ENCODE data around the gene RNF43. TPM values are rescaled to one million over a fixed set of nuclear protein-coding genes. Genes with fewer than 3 reads are reported as not detected.

RNF43 gene
- polyA plus RNA-seq, 1 donor (not counting 4 experiments of a cell fraction or from before 2014, with no cell fraction given), result 15.0 TPM

GRCh38 chr17:58409432-58409831 is 7.9 kb downstream of the RNF43 start:
- peak overlapping the region; percentile 93 for H3K4me2 ChIP-seq (ENCODE audit: control insufficient read depth, extremely low read depth, insufficient read depth, low read depth, low read length)
- peak overlapping the region in 2 of 3 experiments; percentile 36 to 39 for H3K4me3 ChIP-seq (ENCODE audit: control insufficient read depth in 2 of 3, extremely low read depth in 1 of 3, insufficient read depth in 2 of 3, low read depth in 1 of 3, low read length in 3 of 3)
- no peaks in the 10 kb centered on the region for H4K20me1 ChIP-seq (ENCODE audit: control insufficient read depth, extremely low read depth, insufficient read depth, low read length)
- no peaks in the 10 kb centered on the region for H3K36me3 ChIP-seq (ENCODE audit: control insufficient read depth in 2 of 2, extremely low read depth in 1 of 2, insufficient read depth in 2 of 2, low read length in 2 of 2)
- no peak for TF ChIP-seq EZH2 (IDR thresholded peaks at IDR 0.05; ENCODE audit: low read length)
- no peak for TF ChIP-seq CTCF (optimal IDR thresholded peaks at IDR 0.05 in 1 of 3, IDR thresholded peaks at IDR 0.05 in 1 of 3, conservative IDR thresholded peaks at IDR 0.05 in 1 of 3; ENCODE audit: extremely low read depth in 1 of 3, insufficient read depth in 2 of 3, low read length in 3 of 3)
- no peak overlapping the region for H2AFZ ChIP-seq (ENCODE audit: control insufficient read depth, low read length)
- H3K9me1 ChIP-seq (ENCODE audit: control insufficient read depth, extremely low read depth, insufficient read depth, low read length), result no peaks in the 10 kb centered on the region
- peak overlapping the region; percentile 60 for H3K27ac ChIP-seq (ENCODE audit: control insufficient read depth, insufficient read depth, low read length)
- peaks cover 60% of the 10 kb centered on the region for H3K4me1 ChIP-seq (ENCODE audit: control insufficient read depth, extremely low read depth, insufficient read depth, low read length)
- dilution Hi-C loops (cut with MboI; ENCODE audit: extremely low pct_ligation_motif_present, low sequenced_read_pairs), result no loop called here
- H3K27me3 ChIP-seq (ENCODE audit: control insufficient read depth, extremely low read depth, insufficient read depth, low read length), result no peaks in the 10 kb centered on the region
- no peak overlapping the region for H3K9ac ChIP-seq (ENCODE audit: control insufficient read depth, extremely low read depth, insufficient read depth, low read length)
- DNase-seq (ENCODE audit: low read depth, low spot score) (no peak), FAIRE-seq (no peak)
- H3K79me2 ChIP-seq (ENCODE audit: control insufficient read depth, insufficient read depth, low read length), result peaks cover 90% of the 10 kb centered on the region
- no peaks in the 10 kb centered on the region for H3K9me3 ChIP-seq (ENCODE audit: control insufficient read depth, low read depth, low read length)

GRCh38 chr17:58403311-58403710 is 14.0 kb downstream of the RNF43 start:
- FAIRE-seq (peak; percentile 81), DNase-seq (ENCODE audit: low read depth, low spot score) (no peak)
- Histone ChIP-seq H3K9ac (ENCODE audit: control insufficient read depth, extremely low read depth, insufficient read depth, low read length) (peak overlapping the region; percentile 76), H2AFZ (ENCODE audit: control insufficient read depth, low read length) (no peak overlapping the region), H3K4me3 (ENCODE audit: control insufficient read depth in 2 of 3, extremely low read depth in 1 of 3, insufficient read depth in 2 of 3, low read depth in 1 of 3, low read length in 3 of 3) (peak overlapping the region in 2 of 3 experiments; percentile 57 to 58), H3K9me3 (ENCODE audit: control insufficient read depth, low read depth, low read length) (no peaks in the 10 kb centered on the region), H3K36me3 (ENCODE audit: control insufficient read depth in 2 of 2, extremely low read depth in 1 of 2, insufficient read depth in 2 of 2, low read length in 2 of 2) (peaks cover 0 to 4% of the 10 kb centered on the region in 2 experiments), H3K27me3 (ENCODE audit: control insufficient read depth, extremely low read depth, insufficient read depth, low read length) (no peaks in the 10 kb centered on the region), H3K27ac (ENCODE audit: control insufficient read depth, insufficient read depth, low read length) (peak overlapping the region; percentile 95), H3K4me1 (ENCODE audit: control insufficient read depth, extremely low read depth, insufficient read depth, low read length) (peaks cover 71% of the 10 kb centered on the region), H3K4me2 (ENCODE audit: control insufficient read depth, extremely low read depth, insufficient read depth, low read depth, low read length) (peak overlapping the region; percentile 84), H3K9me1 (ENCODE audit: control insufficient read depth, extremely low read depth, insufficient read depth, low read length) (no peaks in the 10 kb centered on the region), H4K20me1 (ENCODE audit: control insufficient read depth, extremely low read depth, insufficient read depth, low read length) (no peaks in the 10 kb centered on the region), H3K79me2 (ENCODE audit: control insufficient read depth, insufficient read depth, low read length) (peaks cover 55% of the 10 kb centered on the region)
- TF ChIP-seq CTCF (optimal IDR thresholded peaks at IDR 0.05 in 1 of 3, IDR thresholded peaks at IDR 0.05 in 1 of 3, conservative IDR thresholded peaks at IDR 0.05 in 1 of 3; ENCODE audit: extremely low read depth in 1 of 3, insufficient read depth in 2 of 3, low read length in 3 of 3), result no peak
- dilution Hi-C loops (cut with MboI; ENCODE audit: extremely low pct_ligation_motif_present, low sequenced_read_pairs), result no loop called here
